GM12878 (cell line): Measurements from ENCODE around the gene LDLRAD4. TPM values are rescaled to one million over a fixed set of nuclear protein-coding genes. Genes with fewer than 3 reads are reported as not detected.

Source experiments
- ATAC-seq: fragments of 200-7000 bp; cut with Tn5 transposase; 3 replicates; pipeline ENCODE4 v1.9.1; 2020; ENCODE audit warnings: mild to moderate bottlenecking, moderate library complexity
- BruUV-seq: library from RNA; stranded (reverse); fragments of 400-500 nt; replicated peaks from 2 replicates; lab custom pipeline; 2021; lab: Mats Ljungman, UMichigan
- CTCF ChIA-PET: fragments of 300-600 bp; sonication (Branson Sonifier 250); formaldehyde crosslinking; extraction: SDS; loops from one replicate; lab custom pipeline; 2021; ENCODE audit warnings: inconsistent platforms; lab: Yijun Ruan, JAX
- POLR2A ChIA-PET: fragments of 350-600 bp; formaldehyde crosslinking; extraction: SDS; loops from one replicate; lab custom pipeline; 2021; ENCODE audit warnings: inconsistent platforms; lab: Charles Lee
- RAD21 ChIA-PET: fragments of 300-600 bp; sonication (Branson Sonifier 250); formaldehyde crosslinking; loops from one replicate; lab custom pipeline; 2023; ENCODE audit warnings: antibody characterized with exemption; ENCODE audit not compliant: unreplicated experiment; lab: Charles Lee
- SMC1A ChIA-PET: fragments of 300-600 bp; sonication (Branson Sonifier 250); formaldehyde crosslinking; loops from one replicate; lab custom pipeline; 2023; ENCODE audit not compliant: unreplicated experiment, uncharacterized antibody; lab: Charles Lee
- DNase-seq: peaks from one replicate; pipeline ENCODE4 v3.0.0-alpha.2; 2011; ENCODE audit warnings: low read depth, low spot score
- FAIRE-seq: peaks from 3 replicates; lab custom pipeline; 2011; peaks lifted over from hg19 to GRCh38; lab: Jason Lieb, UNC
- H2AFZ ChIP-seq: 2 replicates; pipeline ENCODE4 v1.6.0; 2011; ENCODE audit warnings: low read depth, low read length, control low read depth; ENCODE audit not compliant: control insufficient read depth
- H3K27ac ChIP-seq: 2 replicates; pipeline ENCODE4 v1.5.1; 2011; ENCODE audit warnings: control low read depth; ENCODE audit not compliant: control insufficient read depth, insufficient read depth
- H3K27me3 ChIP-seq, 2 experiments: replicated peaks in 1 of 2; 2 replicates each; pipeline versions ENCODE4 v1.6.0 to v1.6.1; 2011; ENCODE audit warnings: low read length in 1 of 2; ENCODE audit not compliant: control insufficient read depth in 2 of 2, insufficient read depth in 2 of 2
- H3K36me3 ChIP-seq, 2 experiments: 2 replicates each; pipeline ENCODE4 v1.5.1; 2011; ENCODE audit warnings: low read length in 1 of 2; ENCODE audit not compliant: control insufficient read depth in 2 of 2, insufficient read depth in 2 of 2
- H3K4me1 ChIP-seq: 2 replicates; pipeline ENCODE4 v1.6.1; 2011; ENCODE audit warnings: mild to moderate bottlenecking, low read length, moderate library complexity, mixed read lengths; ENCODE audit not compliant: control insufficient read depth, insufficient read depth
- H3K4me2 ChIP-seq: 2 replicates; pipeline ENCODE4 v1.6.0; 2011; ENCODE audit warnings: control low read depth; ENCODE audit not compliant: control insufficient read depth, insufficient read depth
- H3K4me3 ChIP-seq: fragments of 200-600 bp; sonication (generic); 2 replicates; pipeline ENCODE4 v1.5.1; 2016
- H3K79me2 ChIP-seq: 2 replicates; pipeline ENCODE4 v1.6.0; 2011; ENCODE audit warnings: low read length; ENCODE audit not compliant: control insufficient read depth, insufficient read depth
- H3K9ac ChIP-seq: 2 replicates; pipeline ENCODE4 v1.8.0; 2011; ENCODE audit warnings: low read length, control low read depth, mixed read lengths; ENCODE audit not compliant: control insufficient read depth, insufficient read depth
- H3K9me3 ChIP-seq: replicated peaks from 3 replicates; pipeline ENCODE4 v1.5.1; 2011; ENCODE audit warnings: mild to moderate bottlenecking, low read length; ENCODE audit not compliant: control insufficient read depth, insufficient read depth
- H4K20me1 ChIP-seq: 2 replicates; pipeline ENCODE4 v1.6.0; 2011; ENCODE audit not compliant: control insufficient read depth, insufficient read depth
- CREM ChIP-seq: IDR thresholded peaks from 2 replicates; pipeline ENCODE4 v1.6.1; 2014; ENCODE audit warnings: antibody characterized with exemption, low read depth
- ESRRA ChIP-seq: IDR thresholded peaks from 2 replicates; pipeline ENCODE4 v1.6.1; 2012; ENCODE audit warnings: mild to moderate bottlenecking, low read length, improper control_type of control experiment
- HDAC6 ChIP-seq: fragments of 200-600 bp; sonication (generic); IDR thresholded peaks from one replicate; pipeline ENCODE4 v1.8.0; 2017; ENCODE audit warnings: antibody characterized with exemption; ENCODE audit not compliant: unreplicated experiment
- IKZF2 ChIP-seq, 2 experiments: fragments of 450-650 bp; IDR thresholded peaks; 2 replicates each; pipeline ENCODE4 v1.6.1; 2017; ENCODE audit warnings: mild to moderate bottlenecking in 2 of 2, moderate library complexity in 2 of 2
- NBN ChIP-seq: fragments of 450-650 bp; IDR thresholded peaks from 2 replicates; pipeline ENCODE4 v1.6.1; 2016
- NFYB ChIP-seq: IDR thresholded peaks from 2 replicates; pipeline ENCODE4 v1.6.1; 2011; ENCODE audit warnings: low read depth, mild to moderate bottlenecking, low read length, improper control_type of control experiment, moderate library complexity; ENCODE audit not compliant: insufficient read depth
- NR2F1 ChIP-seq: fragments of 450-650 bp; conservative IDR thresholded peaks from 2 replicates; pipeline ENCODE4 v1.6.1; 2017; ENCODE audit warnings: mild to moderate bottlenecking
- PML ChIP-seq: IDR thresholded peaks from 2 replicates; pipeline ENCODE4 v1.6.1; 2012; ENCODE audit warnings: low read length, inconsistent platforms
- SREBF2 ChIP-seq: IDR thresholded peaks from 2 replicates; pipeline ENCODE4 v1.6.1; 2012; ENCODE audit warnings: mild to moderate bottlenecking, low read length
- TBL1XR1 ChIP-seq: IDR thresholded peaks from 2 replicates; pipeline ENCODE4 v1.6.1; 2012; ENCODE audit warnings: low read depth, low read length, improper control_type of control experiment
- WGBS: methylation state at CpG from one replicate; pipeline ENCODE4 v1.1.6; 2016; ENCODE audit warnings: low lambda C conversion rate; ENCODE audit not compliant: insufficient replicate concordance, insufficient coverage; ENCODE audit errors: missing lambda C conversion rate; 5-methylcytosine and 5-hydroxymethylcytosine counted together
- in situ Hi-C: fragments of 300-500 bp; cut with MboI; formaldehyde crosslinking; loops from 9 replicates; pipeline ENCODE4 v1.14.3; 2018; ENCODE audit warnings: mixed read lengths
- intact Hi-C: fragments of 100-400 bp; cut with micrococcal nuclease; formaldehyde crosslinking; loops from one replicate; pipeline ENCODE4 v1.14.2; 2022; ENCODE audit not compliant: unreplicated experiment
- polyA plus RNA-seq, 11 experiments: library from polyadenylated mRNA; depleted of rRNA in 4 of 11; unstranded in 6 of 11; stranded (reverse) in 5 of 11; fragments of >200 nt; fragmentation: Nextera tagmentation in 4 of 11; fragmentation: Illumina TruSeq in 1 of 11; extraction: Ambion mirVana in 4 of 11; extraction: Trizol in 1 of 11; gene quantifications; 1 replicate in 1 of 11; 2 replicates in 10 of 11; pipeline versions ENCODE4 v1.2.1 to v1.2.3, GENCODE V29; 2011 to 2016; ENCODE audit warnings: inconsistent platforms in 2 of 11, missing spikeins in 2 of 11, low read depth in 1 of 11
- total RNA-seq, 4 experiments: library from RNA; depleted of rRNA in 3 of 4; stranded (reverse); fragments of >200 nt in 3 of 4; fragmentation: Illumina TruSeq in 1 of 4; extraction: Trizol in 1 of 4; gene quantifications; 2 replicates each; pipeline versions ENCODE4 v1.2.1 to v1.2.3, GENCODE V29; 2013 to 2021
- TF ChIP-seq, protein P1 (sequence below): IDR thresholded peaks from 2 replicates; pipeline ENCODE4 v1.6.1; 2011; ENCODE audit warnings: low read depth, low read length, improper control_type of control experiment, borderline replicate concordance
- TF ChIP-seq, protein P2 (sequence below): IDR thresholded peaks from 2 replicates; pipeline ENCODE4 v1.6.1; 2012; ENCODE audit warnings: low read depth, low read length, improper control_type of control experiment

The LDLRAD4 gene
- total and polyA plus RNA-seq, 10 of the 15 experiments (the other 5 are each of a cell fraction or from before 2014, with no cell fraction given): 2.7 to 16.8 (median 11.2) TPM

DNA sequence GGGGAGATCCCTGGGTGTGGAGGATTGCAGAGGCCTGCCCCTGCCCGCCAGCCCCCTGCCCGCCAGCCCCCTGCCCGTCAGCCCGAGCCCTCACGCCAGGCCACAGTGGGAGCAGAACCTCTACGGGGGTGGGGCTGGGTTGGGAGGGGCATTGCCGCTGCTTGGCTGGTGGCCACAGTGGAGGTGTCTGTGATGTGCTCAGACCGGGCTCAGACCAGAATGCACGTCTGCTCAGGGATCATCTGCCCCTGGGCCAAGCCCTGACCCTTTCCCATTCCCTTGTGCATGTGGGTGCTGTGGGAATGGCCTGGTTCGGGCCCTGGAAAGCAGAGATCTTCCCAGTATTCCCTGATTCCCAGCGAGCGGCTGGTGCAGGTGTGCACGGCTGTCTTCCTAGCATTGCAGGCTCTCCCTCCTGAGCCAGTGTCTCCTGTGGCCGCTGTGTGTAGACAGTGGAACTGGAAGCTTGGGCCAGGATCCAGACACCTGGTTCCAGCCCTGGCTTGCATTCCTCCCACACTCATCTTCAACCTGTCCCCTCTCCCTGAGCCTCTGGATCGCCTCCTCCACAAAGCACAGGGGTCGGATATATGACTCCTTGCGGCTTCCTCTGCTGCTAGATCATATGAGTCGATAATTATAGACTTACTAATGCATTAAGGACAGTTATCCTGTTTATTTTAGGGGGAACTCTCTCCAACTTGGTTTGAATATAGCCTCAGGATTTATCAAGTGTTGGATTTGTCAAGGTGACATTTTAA, 161.6 kb downstream of the LDLRAD4 start:
- H3K79me2 ChIP-seq: no peaks in the 10 kb centered on the region
- intact Hi-C loops: loop anchor here (5.0 to 10.0 kb wide), 2 partner anchors 55 to 103 kb away; no protein-coding TSS in a partner anchor
- H3K4me3 ChIP-seq: no peak overlapping the region
- ChIA-PET CTCF (no interaction called here), RAD21 (interaction anchor here (1.1 kb wide), 1 partner anchor 164 kb away, joined by 3 read pairs; no protein-coding TSS in a partner anchor), POLR2A (no interaction called here), SMC1A (no interaction called here)
- BruUV-seq: no TSS peak
- H2AFZ ChIP-seq: no peak overlapping the region
- 46% methylated on average over 11 of the region's 18 CpGs for WGBS
- H3K9ac ChIP-seq: no peak overlapping the region
- H3K4me1 ChIP-seq: peaks cover 22% of the 10 kb centered on the region
- no peaks in the 10 kb centered on the region; a peak in 1 of 4 replicates for H3K27me3 ChIP-seq
- TF ChIP-seq NFYB (no peak), TBL1XR1 (no peak), NR2F1 (no peak), SREBF2 (no peak), NBN (no peak), IKZF2 (IDR thresholded peaks at IDR 0.05) (no peak), CREM (no peak), HDAC6 (no peak), PML (no peak), ESRRA (no peak)
- TF ChIP-seq, protein P1, sequence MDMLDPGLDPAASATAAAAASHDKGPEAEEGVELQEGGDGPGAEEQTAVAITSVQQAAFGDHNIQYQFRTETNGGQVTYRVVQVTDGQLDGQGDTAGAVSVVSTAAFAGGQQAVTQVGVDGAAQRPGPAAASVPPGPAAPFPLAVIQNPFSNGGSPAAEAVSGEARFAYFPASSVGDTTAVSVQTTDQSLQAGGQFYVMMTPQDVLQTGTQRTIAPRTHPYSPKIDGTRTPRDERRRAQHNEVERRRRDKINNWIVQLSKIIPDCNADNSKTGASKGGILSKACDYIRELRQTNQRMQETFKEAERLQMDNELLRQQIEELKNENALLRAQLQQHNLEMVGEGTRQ: no peak
- TF ChIP-seq, protein P2, sequence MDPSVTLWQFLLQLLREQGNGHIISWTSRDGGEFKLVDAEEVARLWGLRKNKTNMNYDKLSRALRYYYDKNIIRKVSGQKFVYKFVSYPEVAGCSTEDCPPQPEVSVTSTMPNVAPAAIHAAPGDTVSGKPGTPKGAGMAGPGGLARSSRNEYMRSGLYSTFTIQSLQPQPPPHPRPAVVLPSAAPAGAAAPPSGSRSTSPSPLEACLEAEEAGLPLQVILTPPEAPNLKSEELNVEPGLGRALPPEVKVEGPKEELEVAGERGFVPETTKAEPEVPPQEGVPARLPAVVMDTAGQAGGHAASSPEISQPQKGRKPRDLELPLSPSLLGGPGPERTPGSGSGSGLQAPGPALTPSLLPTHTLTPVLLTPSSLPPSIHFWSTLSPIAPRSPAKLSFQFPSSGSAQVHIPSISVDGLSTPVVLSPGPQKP: no peak
- ATAC-seq (no peak), FAIRE-seq (no peak), DNase-seq (no peak)
- no peak overlapping the region for H3K4me2 ChIP-seq
- H3K36me3 ChIP-seq: no peaks in the 10 kb centered on the region
- H3K27ac ChIP-seq: no peak overlapping the region
- no peaks in the 10 kb centered on the region for H3K9me3 ChIP-seq
- in situ Hi-C loops: no loop called here
- no peaks in the 10 kb centered on the region for H4K20me1 ChIP-seq
